Loucy (cell line): ENCODE measurements around the gene HNF4A.

Source experiments
- H2AFZ ChIP-seq: fragments of 200-600 bp; sonication (generic); 2 replicates; pipeline ENCODE4 v1.6.0; 2016; ENCODE audit warnings: antibody characterized with exemption, mild to moderate bottlenecking, low read length, moderate library complexity
- H3F3A ChIP-seq: fragments of 200-600 bp; 2 replicates; pipeline ENCODE4 v1.6.0; 2016; ENCODE audit warnings: antibody characterized with exemption, low read depth, mild to moderate bottlenecking
- H3K27me3 ChIP-seq: fragments of 200-600 bp; sonication (generic); 2 replicates; pipeline ENCODE4 v1.6.1; 2014; ENCODE audit warnings: low read length, mild to moderate bottlenecking; ENCODE audit not compliant: insufficient read depth, poor library complexity, severe bottlenecking
- H3K36me3 ChIP-seq: fragments of 200-600 bp; sonication (generic); 2 replicates; pipeline ENCODE4 v1.6.1; 2016; ENCODE audit warnings: low read length; ENCODE audit not compliant: insufficient read depth
- H3K4me1 ChIP-seq: fragments of 200-600 bp; sonication (generic); 2 replicates; pipeline ENCODE4 v1.5.1; 2014; ENCODE audit warnings: low read length, mild to moderate bottlenecking; ENCODE audit not compliant: insufficient read depth, poor library complexity, severe bottlenecking
- H3K4me2 ChIP-seq: fragments of 200-600 bp; sonication (generic); 2 replicates; pipeline ENCODE4 v1.6.0; 2014; ENCODE audit warnings: antibody characterized with exemption, low read length, low read depth, mild to moderate bottlenecking; ENCODE audit not compliant: poor library complexity, severe bottlenecking
- H3K4me3 ChIP-seq: fragments of 200-600 bp; sonication (generic); 2 replicates; pipeline ENCODE4 v1.5.1; 2014; ENCODE audit warnings: low read length, mild to moderate bottlenecking, mixed read lengths; ENCODE audit not compliant: poor library complexity, severe bottlenecking
- H3K79me2 ChIP-seq: fragments of 200-600 bp; sonication (generic); 2 replicates; pipeline ENCODE4 v1.6.1; 2014; ENCODE audit warnings: low read length; ENCODE audit not compliant: insufficient read depth
- H3K9ac ChIP-seq: fragments of 200-600 bp; sonication (generic); 2 replicates; pipeline ENCODE4 v1.6.0; 2014; ENCODE audit warnings: mild to moderate bottlenecking, low read depth, low read length, moderate library complexity; ENCODE audit not compliant: poor library complexity, severe bottlenecking
- H3K9me2 ChIP-seq: fragments of 200-600 bp; sonication (generic); replicated peaks from 2 replicates; pipeline ENCODE4 v1.6.1; 2016; ENCODE audit warnings: low read depth, low read length, mixed read lengths
- H3K9me3 ChIP-seq: fragments of 200-600 bp; sonication (generic); 2 replicates; pipeline ENCODE4 v1.6.1; 2014; ENCODE audit warnings: mild to moderate bottlenecking, antibody characterized with exemption, low read length, low read depth; ENCODE audit not compliant: insufficient read depth
- H4K20me1 ChIP-seq: fragments of 200-600 bp; sonication (generic); 2 replicates; pipeline ENCODE4 v1.6.0; 2014; ENCODE audit warnings: antibody characterized with exemption, low read length, mild to moderate bottlenecking; ENCODE audit not compliant: insufficient read depth, poor library complexity, severe bottlenecking
- CTCF ChIP-seq: fragments of 200-600 bp; sonication (generic); conservative IDR thresholded peaks from 2 replicates; pipeline ENCODE4 v1.5.1; 2014; ENCODE audit warnings: mild to moderate bottlenecking, antibody characterized with exemption, low read length
- EZH2phosphoT487 ChIP-seq: fragments of 200-600 bp; IDR thresholded peaks from 2 replicates; pipeline ENCODE4 v1.6.1; 2018; ENCODE audit warnings: antibody characterized with exemption, mild to moderate bottlenecking, moderate library complexity, borderline replicate concordance

The HNF4A gene

GRCh38 chr20:44436393-44436792 lies 80.9 kb downstream of the HNF4A start:
- no peak for TF ChIP-seq CTCF
- no peak for TF ChIP-seq EZH2phosphoT487
- Histone ChIP-seq H3K27me3 (no peaks in the 10 kb centered on the region), H3K9me2 (no peaks in the 10 kb centered on the region), H3K9me3 (no peaks in the 10 kb centered on the region), H3K4me2 (no peak overlapping the region), H2AFZ (no peak overlapping the region), H3K4me3 (no peak overlapping the region), H3K79me2 (no peaks in the 10 kb centered on the region), H3K36me3 (no peaks in the 10 kb centered on the region), H3K9ac (no peak overlapping the region), H3K4me1 (no peaks in the 10 kb centered on the region), H3F3A (no peaks in the 10 kb centered on the region), H4K20me1 (no peaks in the 10 kb centered on the region)

- TF ChIP-seq EZH2phosphoT487 (no peak), CTCF (no peak)
- H3K27me3 ChIP-seq: no peaks in the 10 kb centered on the region
- H3K36me3 ChIP-seq: no peaks in the 10 kb centered on the region
- H3K4me2 ChIP-seq: no peak overlapping the region
- H3K9me2 ChIP-seq: no peaks in the 10 kb centered on the region
- no peak overlapping the region for H3K9ac ChIP-seq
- no peaks in the 10 kb centered on the region for H4K20me1 ChIP-seq
- H3K79me2 ChIP-seq: no peaks in the 10 kb centered on the region
- no peak overlapping the region for H2AFZ ChIP-seq
- H3F3A ChIP-seq: no peaks in the 10 kb centered on the region
- no peaks in the 10 kb centered on the region for H3K9me3 ChIP-seq
- no peaks in the 10 kb centered on the region for H3K4me1 ChIP-seq
- H3K4me3 ChIP-seq: no peak overlapping the region
Observed at GRCh38 chr20:44437497-44437896, 82.0 kb downstream of the HNF4A start.

GRCh38 chr20:44438782-44439181 lies 83.3 kb downstream of the HNF4A start:
- no peaks in the 10 kb centered on the region for H3K79me2 ChIP-seq
- no peaks in the 10 kb centered on the region for H3K9me2 ChIP-seq
- H3K36me3 ChIP-seq: no peaks in the 10 kb centered on the region
- no peaks in the 10 kb centered on the region for H3K9me3 ChIP-seq
- no peaks in the 10 kb centered on the region for H3K27me3 ChIP-seq
- H4K20me1 ChIP-seq: no peaks in the 10 kb centered on the region
- no peak overlapping the region for H2AFZ ChIP-seq
- TF ChIP-seq EZH2phosphoT487 (no peak), CTCF (no peak)
- no peaks in the 10 kb centered on the region for H3K4me1 ChIP-seq
- H3K4me2 ChIP-seq: no peak overlapping the region
- no peak overlapping the region for H3K4me3 ChIP-seq
- H3F3A ChIP-seq: no peaks in the 10 kb centered on the region
- H3K9ac ChIP-seq: no peak overlapping the region
